ENCODE data around the gene FRMPD4.

Gene FRMPD4

GRCh38 chrX:12263211-12263610, 124.9 kb downstream of the FRMPD4 start:
- no peak for TF ChIP-seq CTCF (IDR thresholded peaks at IDR 0.05; ENCODE audit: control extremely low read depth, extremely low read depth, low read depth, missing control alignments)
- CTCF ChIA-PET: interaction anchor here (0.8 to 0.9 kb wide), 2 partner anchors 10 to 11 kb away, joined by 3 read pairs; no protein-coding TSS in a partner anchor

GRCh38 chrX:12269484-12269883, 131.2 kb downstream of the FRMPD4 start:
- ChIA-PET POLR2A (no interaction called here), CTCF (no interaction called here)
- no peak for TF ChIP-seq CTCF (IDR thresholded peaks at IDR 0.05; ENCODE audit: control extremely low read depth, extremely low read depth, low read depth, missing control alignments)
- no peak for DNase-seq (ENCODE audit: extremely low spot score)

More at GRCh38 chrX:12263211-12263610, 124.9 kb downstream of the FRMPD4 start:
- DNase-seq (ENCODE audit: extremely low spot score): no peak
- POLR2A ChIA-PET: no interaction called here

GRCh38 chrX:12278151-12278550, 139.9 kb downstream of the FRMPD4 start:
- POLR2A ChIA-PET: no interaction called here
- CTCF ChIA-PET: no interaction called here
- no peak for DNase-seq (ENCODE audit: extremely low spot score)
- TF ChIP-seq CTCF (IDR thresholded peaks at IDR 0.05; ENCODE audit: control extremely low read depth, extremely low read depth, low read depth, missing control alignments): no peak

GRCh38 chrX:12282991-12283390, 144.7 kb downstream of the FRMPD4 start:
- TF ChIP-seq CTCF (IDR thresholded peaks at IDR 0.05; ENCODE audit: control extremely low read depth, extremely low read depth, low read depth, missing control alignments): no peak
- DNase-seq (ENCODE audit: extremely low spot score): no peak
- ChIA-PET CTCF (interaction anchor here (1.3 kb wide), 1 partner anchor 10 kb away, joined by 3 read pairs; no protein-coding TSS in a partner anchor), POLR2A (no interaction called here)

- CTCF ChIA-PET: interaction anchor here (1.7 kb wide), 1 partner anchor 10 kb away, joined by 3 read pairs; no protein-coding TSS in a partner anchor
- POLR2A ChIA-PET: no interaction called here
- TF ChIP-seq CTCF (IDR thresholded peaks at IDR 0.05; ENCODE audit: control extremely low read depth, extremely low read depth, low read depth, missing control alignments): no peak
- no peak for DNase-seq (ENCODE audit: extremely low spot score)
Measured at GRCh38 chrX:12292996-12293765, 154.9 kb downstream of the FRMPD4 start.

GRCh38 chrX:12297353-12297752, 159.1 kb downstream of the FRMPD4 start:
- DNase-seq (ENCODE audit: extremely low spot score): no peak
- CTCF ChIA-PET: no interaction called here
- no peak for TF ChIP-seq CTCF (IDR thresholded peaks at IDR 0.05; ENCODE audit: control extremely low read depth, extremely low read depth, low read depth, missing control alignments)
- POLR2A ChIA-PET: no interaction called here

All from GM10248 (cell line).